GM10248 (cell line): ENCODE data around the gene H6PD.
"Not testable (repeated sequence)": the region's sequence is repeated elsewhere in the genome, so short reads cannot be mapped to it uniquely, and the experiment has no call there.

Source experiments
- CTCF ChIA-PET: fragments of 300-600 bp; sonication (Branson Sonifier 250); formaldehyde crosslinking; extraction: SDS; loops from one replicate; lab custom pipeline; 2021; ENCODE audit warnings: antibody characterized with exemption; lab: Yijun Ruan, JAX
- POLR2A ChIA-PET: fragments of 350-650 bp; sonication (Branson Sonifier 250); formaldehyde crosslinking; extraction: SDS; loops from one replicate; lab custom pipeline; 2020; ENCODE audit warnings: antibody characterized with exemption; lab: Yijun Ruan, JAX
- DNase-seq: peaks from one replicate; pipeline ENCODE4 v3.0.0; 2012; ENCODE audit errors: extremely low spot score
- CTCF ChIP-seq: IDR thresholded peaks from 2 replicates; pipeline ENCODE4 v1.5.1; 2012; ENCODE audit warnings: mild to moderate bottlenecking, low read depth; ENCODE audit errors: extremely low read depth, missing control alignments, control extremely low read depth

H6PD gene

GRCh38 chr1:9294405-9294773 lies 59.8 kb downstream of the H6PD start:
- POLR2A ChIA-PET: no interaction called here
- CTCF ChIA-PET: no interaction called here

GRCh38 chr1:9294910-9295636 lies 60.5 kb downstream of the H6PD start:
- POLR2A ChIA-PET: no interaction called here
- CTCF ChIA-PET: no interaction called here
- TF ChIP-seq CTCF: no peak
- DNase-seq: peak; percentile 64

More at GRCh38 chr1:9294405-9294773, 59.8 kb downstream of the H6PD start:
- TF ChIP-seq CTCF: no peak
- DNase-seq: no peak

- POLR2A ChIA-PET: no interaction called here
- no peak for TF ChIP-seq CTCF
These were observed 61.3 kb downstream of the H6PD start for GRCh38 chr1:9295884-9296283.

GRCh38 chr1:9296850-9297249 lies 62.3 kb downstream of the H6PD start:
- no peak for DNase-seq
- ChIA-PET POLR2A (no interaction called here), CTCF (interaction anchor here (0.8 to 1.9 kb wide), 2 partner anchors 8 to 10 kb away, joined by 3 to 6 read pairs; no protein-coding TSS in a partner anchor)
- TF ChIP-seq CTCF: no peak

More at GRCh38 chr1:9295884-9296283, 61.3 kb downstream of the H6PD start:
- no peak for DNase-seq
- CTCF ChIA-PET: no interaction called here

GRCh38 chr1:9297831-9298230 lies 63.3 kb downstream of the H6PD start:
- POLR2A ChIA-PET: no interaction called here
- no peak for TF ChIP-seq CTCF
- DNase-seq: no peak
- CTCF ChIA-PET: interaction anchor here (0.8 to 1.9 kb wide), 3 partner anchors 9 to 180 kb away, joined by 3 to 6 read pairs (median 3); no protein-coding TSS in a partner anchor

GRCh38 chr1:9298282-9298681 lies 63.7 kb downstream of the H6PD start:
- DNase-seq: no peak
- CTCF ChIA-PET: interaction anchor here (1.4 to 1.9 kb wide), 2 partner anchors 9 to 180 kb away, joined by 3 to 6 read pairs; no protein-coding TSS in a partner anchor
- POLR2A ChIA-PET: no interaction called here
- TF ChIP-seq CTCF: no peak

GRCh38 chr1:9299571-9300541 lies 65.3 kb downstream of the H6PD start:
- DNase-seq, POLR2A ChIA-PET: not testable (repeated sequence)
- CTCF ChIA-PET: interaction anchor here (1.5 kb wide), 2 partner anchors 11 to 21 kb away, joined by 3 to 4 read pairs; no protein-coding TSS in a partner anchor
